Left ventricle myocardium inferior (tissue), 1 donor: ENCODE data around the gene GET3. TPM values are rescaled to one million over a fixed set of nuclear protein-coding genes. Genes with fewer than 3 reads are reported as not detected.

Experiments used
- DNase-seq: peaks from one replicate; pipeline ENCODE4 v3.0.0-alpha.2; 2020
- H3K27ac ChIP-seq: fragments of 200-600 bp; replicated peaks from 2 replicates; pipeline ENCODE4 v1.8.0; 2021
- H3K27me3 ChIP-seq: fragments of 200-600 bp; 2 replicates; pipeline ENCODE4 v1.8.0; 2021; ENCODE audit warnings: low read depth
- H3K36me3 ChIP-seq: fragments of 200-600 bp; 2 replicates; pipeline ENCODE4 v1.8.0; 2021
- H3K4me1 ChIP-seq: fragments of 200-600 bp; 2 replicates; pipeline ENCODE4 v1.8.0; 2021
- H3K4me3 ChIP-seq: fragments of 200-600 bp; 2 replicates; pipeline ENCODE4 v1.8.0; 2021; ENCODE audit warnings: mild to moderate bottlenecking, moderate library complexity
- H3K9me3 ChIP-seq: fragments of 200-600 bp; replicated peaks from 2 replicates; pipeline ENCODE4 v1.8.0; 2021
- intact Hi-C: fragments of 100-400 bp; cut with micrococcal nuclease; formaldehyde crosslinking; loops from one replicate; pipeline ENCODE4 v1.11.0; 2022
- total RNA-seq: library from RNA; stranded (reverse); fragmentation: NEBNext Ultra II Directional; extraction: Animal tissue kit (Norgen Biotek cat#: 25700); gene quantifications from one replicate; pipeline ENCODE4 v1.2.1, GENCODE V29; 2021
- TF ChIP-seq, protein P1 (sequence below): fragments of 200-600 bp; IDR thresholded peaks from 2 replicates; pipeline ENCODE4 v1.8.0; 2021; ENCODE audit warnings: antibody characterized with exemption, mild to moderate bottlenecking, borderline replicate concordance
- donor health status: DM: no; HTN: yes; CAD: no; lungs with severe emphysema.

GET3 gene
- total RNA-seq, 1 donor from 2014 or later, result 65.1 TPM

DNA sequence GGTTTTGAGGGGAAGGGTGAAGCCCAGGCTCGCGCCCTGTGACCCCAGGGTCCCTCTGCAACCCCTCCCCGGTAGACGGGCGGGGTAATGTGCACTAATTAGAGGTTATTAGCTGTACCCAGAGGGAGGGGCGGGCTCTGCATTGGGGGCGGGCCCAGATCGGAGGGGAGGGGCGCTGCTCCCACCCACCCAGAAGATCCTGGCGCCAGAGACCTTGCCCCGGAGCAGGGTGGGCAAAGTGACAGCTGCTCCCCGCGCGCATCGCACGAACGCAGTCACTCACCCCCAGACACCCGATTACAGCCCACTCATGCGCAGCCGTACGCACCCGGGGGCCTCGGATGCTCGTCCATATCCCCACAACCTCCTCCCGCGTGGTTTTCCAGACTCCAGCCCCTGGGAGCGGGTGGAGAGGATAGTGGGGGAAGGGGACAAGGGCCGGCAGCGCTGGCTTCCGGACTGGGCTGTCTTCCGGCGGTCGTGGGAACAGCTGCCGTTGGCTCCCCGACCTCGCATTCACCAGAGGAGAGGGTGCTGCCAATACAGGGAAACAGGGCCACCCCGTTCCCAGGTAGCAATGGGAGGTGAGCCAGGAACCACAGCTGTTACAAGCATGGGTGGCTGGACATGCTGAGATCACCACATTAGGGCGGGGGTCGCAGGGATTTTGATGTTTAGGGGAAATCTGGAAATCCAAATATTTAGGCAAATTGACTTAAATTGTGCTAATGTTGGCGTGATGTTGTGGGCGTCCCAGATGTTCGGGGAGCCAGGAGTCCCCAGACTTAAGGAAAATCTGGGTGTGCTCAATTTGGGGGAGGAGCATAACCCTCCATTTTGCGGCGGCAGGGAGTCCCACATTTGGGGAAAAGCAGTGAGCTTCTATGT is 41.0 kb downstream of the GET3 start:
- peaks cover 73% of the 10 kb centered on the region for H3K4me1 ChIP-seq
- no peaks in the 10 kb centered on the region for H3K27me3 ChIP-seq
- intact Hi-C loops, result no loop called here
- TF ChIP-seq, protein P1, sequence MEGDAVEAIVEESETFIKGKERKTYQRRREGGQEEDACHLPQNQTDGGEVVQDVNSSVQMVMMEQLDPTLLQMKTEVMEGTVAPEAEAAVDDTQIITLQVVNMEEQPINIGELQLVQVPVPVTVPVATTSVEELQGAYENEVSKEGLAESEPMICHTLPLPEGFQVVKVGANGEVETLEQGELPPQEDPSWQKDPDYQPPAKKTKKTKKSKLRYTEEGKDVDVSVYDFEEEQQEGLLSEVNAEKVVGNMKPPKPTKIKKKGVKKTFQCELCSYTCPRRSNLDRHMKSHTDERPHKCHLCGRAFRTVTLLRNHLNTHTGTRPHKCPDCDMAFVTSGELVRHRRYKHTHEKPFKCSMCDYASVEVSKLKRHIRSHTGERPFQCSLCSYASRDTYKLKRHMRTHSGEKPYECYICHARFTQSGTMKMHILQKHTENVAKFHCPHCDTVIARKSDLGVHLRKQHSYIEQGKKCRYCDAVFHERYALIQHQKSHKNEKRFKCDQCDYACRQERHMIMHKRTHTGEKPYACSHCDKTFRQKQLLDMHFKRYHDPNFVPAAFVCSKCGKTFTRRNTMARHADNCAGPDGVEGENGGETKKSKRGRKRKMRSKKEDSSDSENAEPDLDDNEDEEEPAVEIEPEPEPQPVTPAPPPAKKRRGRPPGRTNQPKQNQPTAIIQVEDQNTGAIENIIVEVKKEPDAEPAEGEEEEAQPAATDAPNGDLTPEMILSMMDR, result no peak
- DNase-seq, result peak; percentile 74
- peak overlapping the region; percentile 95 for H3K27ac ChIP-seq
- peak overlapping the region; percentile 77 for H3K4me3 ChIP-seq
- no peaks in the 10 kb centered on the region for H3K9me3 ChIP-seq
- H3K36me3 ChIP-seq, result no peaks in the 10 kb centered on the region

GRCh38 chr19:12778905-12779161 is 41.5 kb downstream of the GET3 start:
- no peaks in the 10 kb centered on the region for H3K36me3 ChIP-seq
- H3K4me1 ChIP-seq, result peaks cover 73% of the 10 kb centered on the region
- no peak for DNase-seq
- H3K4me3 ChIP-seq, result peak overlapping the region; percentile 77
- intact Hi-C loops, result no loop called here
- H3K27ac ChIP-seq, result peak overlapping the region; percentile 95
- H3K27me3 ChIP-seq, result no peaks in the 10 kb centered on the region
- TF ChIP-seq, protein P1, result no peak
- H3K9me3 ChIP-seq, result no peaks in the 10 kb centered on the region

GRCh38 chr19:12779162-12779993 is 42.1 kb downstream of the GET3 start:
- peak overlapping the region; percentile 95 for H3K27ac ChIP-seq
- no peaks in the 10 kb centered on the region for H3K36me3 ChIP-seq
- DNase-seq, result peak; percentile 73
- peak overlapping the region; percentile 77 for H3K4me3 ChIP-seq
- intact Hi-C loops, result no loop called here
- no peaks in the 10 kb centered on the region for H3K9me3 ChIP-seq
- TF ChIP-seq, protein P1, result no peak
- H3K27me3 ChIP-seq, result no peaks in the 10 kb centered on the region
- H3K4me1 ChIP-seq, result peaks cover 73% of the 10 kb centered on the region

- intact Hi-C loops, result no loop called here
- H3K36me3 ChIP-seq, result no peaks in the 10 kb centered on the region
- no peaks in the 10 kb centered on the region for H3K27me3 ChIP-seq
- H3K9me3 ChIP-seq, result no peaks in the 10 kb centered on the region
- peaks cover 84% of the 10 kb centered on the region for H3K4me1 ChIP-seq
- no peak for DNase-seq
- peak overlapping the region; percentile 96 for H3K27ac ChIP-seq
- TF ChIP-seq, protein P1, result no peak
- peak overlapping the region; percentile 69 for H3K4me3 ChIP-seq
These were observed 44.8 kb downstream of the GET3 start for GRCh38 chr19:12782174-12782423.

- no peaks in the 10 kb centered on the region for H3K36me3 ChIP-seq
- H3K4me3 ChIP-seq, result peak overlapping the region; percentile 69
- peaks cover 84% of the 10 kb centered on the region for H3K4me1 ChIP-seq
- TF ChIP-seq, protein P1, result no peak
- no peaks in the 10 kb centered on the region for H3K9me3 ChIP-seq
- peak overlapping the region; percentile 96 for H3K27ac ChIP-seq
- DNase-seq, result peak; percentile 92
- intact Hi-C loops, result no loop called here
- H3K27me3 ChIP-seq, result no peaks in the 10 kb centered on the region
These were observed 45.4 kb downstream of the GET3 start for GRCh38 chr19:12782424-12783290.
